Left ventricle myocardium superior (tissue), 1 donor: ENCODE results near the gene RHCE. TPM values are rescaled to one million over a fixed set of nuclear protein-coding genes. Genes with fewer than 3 reads are reported as not detected.
"Not testable (repeated sequence)": the region's sequence is repeated elsewhere in the genome, so short reads cannot be mapped to it uniquely, and the experiment has no call there.

Source experiments
- ATAC-seq: fragments of 200-7000 bp; cut with Tn5 transposase; one replicate; pipeline ENCODE4 v1.9.1; 2020; ENCODE audit warnings: mild to moderate bottlenecking, moderate library complexity
- DNase-seq: peaks from one replicate; pipeline ENCODE4 v3.0.0-alpha.2; 2020
- intact Hi-C: fragments of 100-400 bp; cut with micrococcal nuclease; formaldehyde crosslinking; loops from one replicate; pipeline ENCODE4 v1.11.0; 2022
- long read RNA-seq: library from polyadenylated mRNA; unstranded; transcript quantifications from one replicate; pipeline ENCODE4 v2.0.0, GENCODE V29; 2021
- total RNA-seq: library from RNA; stranded (reverse); fragmentation: NEBNext Ultra II Directional; extraction: Animal tissue kit (Norgen Biotek cat#: 25700); gene quantifications from one replicate; pipeline ENCODE4 v1.2.1, GENCODE V29; 2021
- donor health status: DM: no; HTN: yes; CAD: no; lungs with severe emphysema.

The RHCE gene
- 1.0 TPM for total RNA-seq
- long read RNA-seq, partial matches to known transcripts, result 1 of 7 reads
- long read RNA-seq, other reads (novel, unspliced or antisense), result 6 of 7 reads

DNA sequence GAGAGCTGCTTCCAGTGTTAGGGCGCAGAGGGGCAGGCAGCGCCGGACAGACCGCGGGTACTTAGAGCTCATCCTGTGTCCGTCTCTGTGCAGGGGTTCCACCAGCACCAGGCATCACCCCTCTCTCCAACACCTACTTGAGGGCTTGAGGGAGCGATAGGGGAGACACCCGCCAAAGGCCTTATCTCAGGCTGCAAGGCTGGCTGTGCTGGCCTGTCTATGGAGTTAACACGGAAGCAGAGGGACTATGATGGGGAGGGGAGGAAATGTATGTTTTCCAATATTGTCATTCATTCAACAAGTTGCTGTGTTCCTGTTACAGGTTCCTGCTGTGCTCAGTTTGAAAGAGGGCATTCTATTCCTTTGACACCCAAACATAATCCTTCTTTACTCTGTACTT is at the start of gene RHCE:
Gene RHCE, minus strand, starts transcription at position 111 of the 400 bp plus-strand sequence. Its CDS starts 39 bp downstream, at position 72.
- intact Hi-C loops, ATAC-seq, DNase-seq: not testable (repeated sequence)

DNA sequence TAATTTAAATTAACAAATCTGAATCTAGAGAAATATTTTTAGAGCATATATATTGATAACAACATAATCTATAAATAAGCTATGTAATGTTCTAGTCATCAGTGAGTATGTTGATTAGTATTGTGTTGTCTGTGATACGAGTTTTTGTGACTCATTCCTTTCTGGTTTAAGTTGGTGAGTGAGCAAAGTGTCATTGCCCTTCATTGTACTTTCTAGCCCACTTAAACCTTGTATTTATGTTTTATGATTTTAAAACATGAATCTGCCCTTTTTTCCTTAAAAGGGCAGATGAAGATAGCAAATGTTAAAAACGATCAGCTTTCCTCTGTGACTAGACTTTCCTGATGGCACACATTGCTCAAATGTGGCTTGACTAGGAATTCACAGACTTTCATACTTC is 48.6 kb upstream of the RHCE start:
- no peak for ATAC-seq

DNA sequence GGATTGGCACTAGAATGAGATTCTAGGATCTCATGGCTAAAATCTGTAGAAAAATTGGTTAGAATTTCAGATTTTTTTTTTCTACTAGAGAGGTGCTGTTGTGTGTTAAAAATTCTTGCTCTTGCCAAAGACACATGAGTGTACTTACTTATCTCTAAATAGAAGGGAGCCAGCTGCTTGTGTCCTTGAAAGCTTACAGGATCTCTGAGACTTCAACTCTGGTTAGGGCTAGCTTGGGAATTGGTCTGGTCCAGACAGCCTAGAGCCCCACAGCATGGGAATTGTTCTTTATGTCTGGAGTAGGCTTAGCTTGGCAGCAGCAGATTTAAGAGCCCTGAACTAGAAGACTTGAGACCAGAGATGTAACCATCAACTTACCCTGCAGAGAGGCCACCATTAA is 47.4 kb upstream of the RHCE start:
- intact Hi-C loops, result no loop called here
- peak; percentile 92 for ATAC-seq
- no peak for DNase-seq

More for the DNA sequence above, 48.6 kb upstream of the RHCE start:
- intact Hi-C loops, result no loop called here
- no peak for DNase-seq

DNA sequence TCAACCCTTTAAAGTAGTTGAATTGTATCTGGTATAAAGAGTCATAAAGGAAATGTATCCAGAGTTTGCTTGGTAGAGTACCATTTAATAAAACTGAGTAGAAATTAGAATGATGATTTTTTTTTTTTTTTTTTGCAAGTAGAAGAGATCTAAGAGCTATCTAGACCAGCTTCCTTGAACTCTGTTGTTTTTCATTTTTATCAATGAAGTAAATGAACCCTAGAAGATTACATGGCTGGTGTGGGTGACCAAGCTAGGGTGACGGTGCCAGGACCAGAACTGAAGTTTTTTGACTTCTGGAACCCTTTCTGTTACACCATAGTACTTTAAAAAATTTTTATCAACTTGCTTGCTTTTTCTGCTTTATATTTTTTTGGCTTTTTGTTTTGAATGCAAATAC is 47.0 kb upstream of the RHCE start:
- intact Hi-C loops, result no loop called here
- no peak for ATAC-seq
- DNase-seq, result no peak

DNA sequence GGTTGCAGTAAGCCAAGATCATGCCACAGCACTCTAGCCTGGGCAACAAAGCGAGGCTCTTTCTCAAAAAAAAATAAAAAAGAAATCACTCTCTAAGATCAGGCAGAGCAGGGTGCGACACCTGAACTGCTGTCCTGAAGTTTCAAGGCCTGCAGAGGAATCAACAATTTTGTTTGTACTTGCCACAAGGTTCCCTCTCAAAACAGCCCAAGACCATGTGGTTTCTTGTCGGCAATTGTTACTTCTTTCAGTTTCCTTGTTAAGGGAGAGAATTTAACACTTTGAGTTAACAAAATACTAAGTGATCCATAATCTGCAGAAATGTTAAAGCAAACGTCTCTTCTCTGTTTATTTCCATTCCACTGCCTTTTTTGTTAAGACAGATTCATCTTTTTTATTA is 46.6 kb upstream of the RHCE start:
- no peak for DNase-seq
- no peak for ATAC-seq
- intact Hi-C loops, result no loop called here

DNA sequence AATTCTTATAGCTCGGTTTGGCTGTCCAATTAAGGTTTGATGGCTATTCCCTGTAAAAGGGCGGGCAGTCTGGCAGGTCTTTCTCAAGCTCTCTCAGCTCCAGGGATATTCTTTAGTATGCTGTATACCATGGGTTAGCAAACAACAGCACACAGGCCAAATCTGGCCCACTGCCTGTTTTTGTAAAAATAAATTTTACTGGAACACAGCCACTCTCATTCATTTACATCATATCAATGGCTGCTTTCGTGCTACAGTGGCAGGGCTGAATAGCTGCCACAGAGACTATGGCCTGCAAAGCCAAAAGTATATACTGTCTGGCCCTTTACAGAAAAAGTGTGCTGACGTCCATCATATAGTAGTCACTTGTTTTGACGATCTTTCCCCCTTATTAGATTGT is 42.1 kb upstream of the RHCE start:
- intact Hi-C loops, result no loop called here
- DNase-seq, result no peak
- ATAC-seq, result peak; percentile 84

DNA sequence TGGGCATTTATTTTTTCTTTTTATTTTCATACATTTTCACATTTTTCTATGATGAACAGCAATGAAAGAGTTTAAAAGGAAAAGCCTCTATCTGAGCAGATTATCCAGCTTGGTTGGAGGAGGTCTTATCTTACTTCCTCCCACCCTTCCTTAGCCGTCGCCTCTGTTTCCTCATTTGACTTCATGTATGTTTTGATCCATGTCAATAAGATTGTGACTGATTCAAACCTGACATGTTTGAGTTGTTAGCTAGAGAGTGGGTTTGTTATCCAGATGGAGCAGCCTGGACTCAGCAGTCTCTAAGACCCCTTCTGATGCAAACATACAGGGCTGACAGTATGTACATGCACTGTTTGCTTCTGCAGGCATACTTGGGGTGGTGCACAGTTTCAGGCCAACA is 41.2 kb upstream of the RHCE start:
- intact Hi-C loops, result no loop called here
- ATAC-seq (no peak), DNase-seq (no peak)

DNA sequence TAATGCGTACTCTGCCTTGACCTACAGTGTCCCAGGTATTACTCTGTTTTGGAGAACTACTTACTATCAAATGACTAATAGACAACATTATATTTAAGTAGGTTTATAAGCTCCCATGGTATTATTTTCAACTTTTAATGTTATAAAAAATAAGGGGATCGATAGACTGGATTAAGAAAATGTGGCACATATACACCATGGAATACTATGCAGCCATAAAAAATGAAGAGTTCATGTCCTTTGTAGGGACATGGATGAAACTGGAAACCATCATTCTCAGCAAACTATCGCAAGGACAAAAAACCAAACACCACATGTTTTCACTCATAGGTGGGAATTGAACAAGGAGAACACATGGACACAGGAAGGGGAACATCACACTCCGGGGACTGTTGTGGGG is 40.2 kb upstream of the RHCE start:
- ATAC-seq, DNase-seq, intact Hi-C loops: not testable (repeated sequence)

DNA sequence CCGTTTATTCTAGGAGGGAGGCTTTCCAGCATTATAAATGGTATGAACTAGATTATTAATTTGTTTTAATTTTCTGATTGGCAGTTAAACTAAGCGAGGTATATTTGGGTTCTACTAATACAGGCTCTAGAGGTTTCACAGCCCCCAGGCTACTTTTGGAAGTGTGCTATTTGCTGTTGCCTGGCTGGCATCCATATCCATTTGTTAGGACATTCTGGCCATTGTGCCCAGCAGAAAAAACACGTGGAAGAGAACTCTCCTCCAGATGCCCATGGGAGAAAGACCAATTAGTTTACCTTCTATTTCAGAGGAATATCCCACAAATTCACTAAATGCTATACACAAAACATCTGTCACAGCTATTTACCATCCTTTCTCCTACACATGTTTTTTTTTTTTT is 39.4 kb upstream of the RHCE start:
- ATAC-seq (peak; percentile 77), DNase-seq (no peak)
- intact Hi-C loops, result no loop called here

DNA sequence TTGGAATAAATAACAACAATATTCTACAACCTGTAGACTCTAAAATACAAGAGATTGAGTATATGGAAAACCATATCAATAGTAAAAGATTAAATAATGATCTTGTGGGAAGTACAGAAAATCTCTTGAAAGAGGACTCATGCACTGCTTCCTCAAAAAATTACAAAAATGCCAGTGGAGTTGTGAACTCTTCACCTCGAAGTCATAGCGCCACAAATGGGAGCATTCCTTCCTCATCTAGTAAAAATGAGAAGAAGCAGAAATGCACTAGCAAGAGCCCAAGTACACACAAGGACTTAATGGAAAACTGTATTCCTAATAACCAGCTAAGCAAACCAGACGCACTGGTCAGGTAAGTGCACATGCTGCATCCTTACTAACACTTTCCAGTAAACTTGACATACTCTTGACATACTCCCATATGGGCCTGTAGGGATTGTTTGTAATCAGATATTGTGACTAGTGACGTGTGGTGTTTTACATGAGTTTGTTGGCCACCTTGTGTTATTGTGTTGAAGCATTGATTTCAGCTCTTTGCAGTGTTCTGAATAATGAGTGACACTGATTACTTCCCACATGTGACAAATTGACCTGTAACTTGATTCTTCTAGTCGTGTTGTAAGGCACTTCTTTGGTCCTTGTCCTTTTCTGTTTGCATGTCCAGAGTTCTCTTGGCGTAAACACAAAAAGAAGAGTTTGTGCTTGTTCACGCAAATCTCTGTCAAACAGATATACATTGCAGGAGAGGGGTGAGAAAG is 38.1 kb upstream of the RHCE start:
- no peak for DNase-seq
- intact Hi-C loops, result no loop called here
- ATAC-seq, result no peak

DNA sequence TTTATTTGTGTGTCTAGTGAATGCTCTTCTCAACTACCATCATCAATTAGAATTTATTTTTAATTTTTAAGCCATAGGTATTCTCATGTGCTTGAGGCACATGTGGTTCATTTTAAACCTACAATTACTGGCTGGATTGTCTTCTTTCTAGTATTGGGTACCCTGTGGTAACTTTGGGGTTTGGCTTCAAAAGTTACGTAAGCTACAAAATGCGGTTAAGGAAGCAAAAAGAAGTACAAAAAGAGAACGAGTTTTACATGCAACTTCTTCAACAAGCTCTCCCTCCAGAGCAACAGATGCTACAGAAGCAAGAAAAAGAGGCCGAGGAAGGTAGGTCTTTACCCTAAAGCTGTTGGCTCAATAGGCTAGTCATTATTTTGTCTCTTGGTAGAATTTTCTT is 35.9 kb upstream of the RHCE start:
- ATAC-seq, result no peak
- no peak for DNase-seq
- intact Hi-C loops, result no loop called here

DNA sequence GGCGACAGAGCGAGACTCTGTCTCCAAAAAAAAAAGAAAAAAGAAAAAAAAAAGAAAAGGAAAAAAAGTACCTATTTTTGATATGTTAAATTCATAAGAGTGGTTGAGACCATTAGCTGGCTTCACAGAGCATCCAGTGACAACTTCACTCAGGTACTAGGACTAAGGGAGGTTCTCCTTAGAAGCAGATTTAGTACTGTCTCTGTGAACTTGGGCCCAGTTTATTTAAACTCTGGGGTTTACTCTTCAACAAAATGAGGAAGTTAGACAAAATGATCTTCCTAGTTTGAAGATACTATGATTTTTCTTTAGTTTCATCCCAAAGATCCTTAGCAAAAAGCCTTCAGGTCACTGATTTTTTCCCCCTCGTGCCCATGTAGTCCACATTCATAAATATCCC is 31.3 kb upstream of the RHCE start:
- intact Hi-C loops, result no loop called here
- ATAC-seq (no peak), DNase-seq (no peak)

DNA sequence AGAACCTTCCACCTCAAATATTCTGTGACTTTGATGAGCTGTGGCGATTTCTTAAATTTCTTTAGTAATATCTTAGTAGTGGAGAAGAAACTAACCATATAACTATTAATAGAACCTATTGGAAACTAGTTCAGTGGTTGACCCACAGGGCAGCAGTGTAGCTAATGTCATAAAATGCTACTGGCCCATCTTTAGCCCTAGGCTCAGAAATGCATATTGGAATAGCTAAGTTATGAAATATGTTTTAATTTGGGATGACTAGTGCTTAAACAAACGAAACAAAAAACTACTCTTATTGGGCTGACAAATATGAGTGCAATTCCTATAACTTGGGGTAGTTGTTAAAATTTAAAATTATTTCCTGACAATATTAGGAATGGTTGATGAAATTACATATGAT is 30.3 kb upstream of the RHCE start:
- no peak for DNase-seq
- no peak for ATAC-seq
- intact Hi-C loops, result no loop called here

DNA sequence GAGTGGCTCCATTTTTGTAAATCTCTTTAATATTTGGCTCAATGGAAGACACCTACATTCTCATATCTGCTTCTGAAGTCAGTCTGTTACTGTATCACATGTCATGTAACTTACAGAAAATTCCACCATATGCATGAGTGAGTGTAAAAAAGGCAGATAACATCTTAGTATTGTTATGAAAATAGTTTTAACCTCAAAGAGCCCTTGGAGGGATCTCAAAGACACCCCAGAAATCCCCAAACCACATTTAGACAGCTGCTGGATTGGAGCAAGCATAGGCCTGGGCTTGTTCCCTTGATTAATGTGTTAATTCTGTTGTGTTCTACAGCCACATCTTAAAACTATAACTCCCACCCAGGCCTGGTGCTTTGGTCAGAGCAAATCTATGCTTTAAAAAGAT is 26.9 kb upstream of the RHCE start:
- intact Hi-C loops, result no loop called here
- DNase-seq, result no peak
- ATAC-seq, result no peak

DNA sequence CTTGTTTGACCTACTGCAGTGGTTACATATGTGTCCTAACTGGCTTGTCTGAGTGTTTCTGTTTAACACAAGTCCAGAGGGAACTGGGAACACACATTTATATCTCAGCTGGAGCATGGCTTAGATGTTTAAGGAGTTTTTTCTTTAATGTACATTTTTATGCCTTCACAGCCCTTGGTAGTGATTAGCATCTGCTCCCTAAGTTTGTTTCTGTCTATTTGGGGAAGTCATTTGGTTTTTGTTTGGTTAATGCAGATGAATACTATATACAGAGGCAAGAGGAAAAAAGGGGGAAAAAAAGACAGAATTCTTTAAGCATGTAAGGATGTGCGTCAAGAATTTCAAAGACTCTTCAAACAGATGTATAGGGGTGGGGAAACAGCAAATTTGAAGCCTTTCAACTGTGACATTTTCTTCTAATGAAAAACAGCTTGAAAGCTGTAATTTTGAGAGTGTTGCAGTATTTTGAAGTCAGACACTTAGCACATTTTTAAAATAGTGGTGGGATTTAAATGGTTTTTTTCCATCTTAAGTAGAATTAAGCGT is 25.4 kb upstream of the RHCE start:
- DNase-seq (no peak), ATAC-seq (no peak)
- intact Hi-C loops, result no loop called here

DNA sequence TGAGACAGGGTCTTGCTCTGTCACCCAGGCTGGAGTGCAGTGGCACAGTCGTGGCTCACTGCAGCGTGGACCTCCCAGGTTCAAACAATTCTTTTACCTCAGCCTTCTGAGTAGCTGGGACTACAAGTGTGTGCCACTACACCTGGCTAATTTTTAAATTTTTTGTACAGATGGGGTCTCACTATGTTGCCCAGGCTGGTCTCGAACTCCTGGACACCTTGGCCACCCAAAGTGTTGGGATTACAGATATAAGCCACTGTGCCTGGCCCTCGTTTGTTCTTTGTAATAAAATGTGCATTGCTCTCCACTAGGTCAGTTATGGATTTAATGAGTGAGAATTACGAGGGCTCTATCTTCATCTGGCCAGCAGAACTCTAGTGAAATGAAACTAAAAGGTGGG is 24.0 kb upstream of the RHCE start:
- intact Hi-C loops, ATAC-seq: not testable (repeated sequence)

DNA sequence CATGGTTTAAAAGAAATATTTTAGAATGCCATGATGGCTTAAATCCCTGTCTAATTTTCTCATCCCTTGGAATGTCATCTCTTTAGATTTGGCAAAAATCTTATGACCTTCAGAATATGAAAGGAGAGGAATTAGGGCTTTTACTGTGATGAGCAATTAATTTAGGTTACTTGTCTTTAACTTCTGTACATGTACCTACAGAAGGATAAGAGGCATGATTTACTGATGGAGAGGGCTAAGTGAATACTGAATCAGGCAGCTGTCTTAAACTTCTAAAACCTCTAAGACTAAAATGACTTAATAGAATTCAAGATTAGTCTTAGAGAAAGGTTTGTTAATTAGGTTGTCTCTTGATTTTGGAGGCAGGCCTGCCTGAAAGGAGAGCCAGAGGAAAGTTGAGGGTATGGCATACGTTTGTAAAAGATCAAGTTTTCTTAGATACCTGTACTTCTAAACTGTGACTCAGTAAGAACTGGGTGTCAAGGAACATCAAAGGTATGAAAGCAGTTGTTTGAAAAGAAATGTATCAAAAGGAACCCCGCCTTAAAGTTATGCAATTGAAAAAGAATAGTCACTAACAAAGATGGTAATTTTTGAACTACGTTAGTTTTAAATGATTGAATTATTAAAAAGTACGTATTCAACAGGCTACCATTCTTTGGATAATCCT is 22.5 kb upstream of the RHCE start:
- intact Hi-C loops, result no loop called here
- ATAC-seq, result no peak
- DNase-seq, result no peak

More for the DNA sequence above, 24.0 kb upstream of the RHCE start:
- DNase-seq, result not testable (repeated sequence)

DNA sequence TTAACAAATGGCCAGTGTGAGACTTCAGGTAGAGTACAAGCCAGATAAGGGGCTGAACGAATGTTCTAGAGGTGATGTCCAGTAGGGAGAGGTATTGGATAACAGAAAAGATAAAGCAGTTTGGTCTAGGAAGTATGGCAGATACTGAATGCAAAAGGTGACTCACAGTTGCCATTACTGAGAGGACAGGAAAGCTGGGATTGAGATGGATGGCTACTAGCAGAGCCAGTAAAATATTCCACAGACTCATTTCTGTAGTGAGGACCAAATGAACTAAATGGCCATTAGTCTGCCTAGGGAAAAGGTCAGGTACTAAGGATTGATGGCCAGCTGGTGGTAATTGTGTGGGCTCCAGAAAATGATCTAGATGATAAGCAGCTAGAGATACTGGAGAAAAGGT is 21.6 kb upstream of the RHCE start:
- no peak for DNase-seq
- no peak for ATAC-seq
- intact Hi-C loops, result no loop called here

DNA sequence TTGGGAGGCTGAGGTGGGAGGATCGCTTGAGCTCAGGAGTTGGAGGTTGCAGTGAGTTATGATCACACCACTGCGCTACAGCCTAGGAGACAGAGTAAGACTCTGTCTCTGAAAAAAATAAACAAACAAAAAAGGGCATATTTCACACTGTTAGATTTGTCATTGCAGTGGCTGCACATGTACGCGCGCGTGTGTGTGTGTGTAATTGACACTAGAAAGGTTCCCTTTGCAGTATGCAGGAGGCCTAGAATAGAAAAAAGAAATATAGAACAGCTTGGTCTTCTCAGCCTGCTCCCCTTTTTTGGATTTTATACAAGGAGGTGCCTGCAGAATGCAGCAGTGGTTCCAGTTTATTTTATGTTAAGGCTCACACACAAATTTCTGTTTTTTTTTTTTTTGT is 18.7 kb upstream of the RHCE start:
- ATAC-seq (no peak), DNase-seq (no peak)
- intact Hi-C loops, result no loop called here

DNA sequence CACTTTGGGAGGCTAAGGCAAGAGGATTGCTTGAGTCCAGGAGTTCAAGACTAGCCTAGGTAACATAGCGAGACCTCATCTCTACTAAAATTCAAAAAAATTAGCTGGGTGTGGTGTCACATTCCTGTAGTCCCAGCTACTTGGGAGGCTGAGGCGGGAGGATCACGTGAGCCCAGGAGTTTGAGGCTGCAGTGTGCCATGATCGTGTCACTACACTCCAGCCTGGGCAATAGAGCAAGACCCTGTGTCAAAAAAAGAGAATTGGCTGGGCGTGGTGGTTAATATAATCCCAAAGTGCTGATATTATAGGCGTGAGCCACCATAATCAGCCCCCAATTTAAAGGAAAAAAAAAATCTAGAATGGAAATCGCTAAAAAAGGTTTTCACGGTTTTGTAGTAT is 17.0 kb upstream of the RHCE start:
- no peak for ATAC-seq
- intact Hi-C loops, result no loop called here
- no peak for DNase-seq
